Measurements from ENCODE around the gene ARHGAP27. TPM values are rescaled to one million over a fixed set of nuclear protein-coding genes. Genes with fewer than 3 reads are reported as not detected.

ARHGAP27 gene
- total and polyA plus RNA-seq, 9 of the 15 experiments (the other 6 are each of a cell fraction or from before 2014, with no cell fraction given): 0.04 to 4.6 (median 2.1) TPM

- TF ChIP-seq ZNF695 (CRISPR knock-in tag; IDR thresholded peaks at IDR 0.05) (no peak), ZNF75A (CRISPR knock-in tag; IDR thresholded peaks at IDR 0.05) (no peak), ETV1 (tag; conservative IDR thresholded peaks at IDR 0.05; ENCODE audit: low read depth) (no peak), ZNF561 (CRISPR knock-in tag; conservative IDR thresholded peaks at IDR 0.05) (no peak), HDAC6 (IDR thresholded peaks at IDR 0.05; ENCODE audit: low read depth, low read length) (no peak), SUPT5H (IDR thresholded peaks at IDR 0.05) (no peak), HNRNPH1 (optimal IDR thresholded peaks at IDR 0.05; ENCODE audit: low read depth, low read length) (no peak), RBM34 (IDR thresholded peaks at IDR 0.05; ENCODE audit: borderline replicate concordance, insufficient read depth, low read length) (no peak), ELK3 (CRISPR knock-in tag; IDR thresholded peaks at IDR 0.05) (no peak), ZNF3 (CRISPR knock-in tag; IDR thresholded peaks at IDR 0.05) (no peak), NR2C2 (CRISPR knock-in tag; IDR thresholded peaks at IDR 0.05) (no peak), NR2C2 (tag; IDR thresholded peaks at IDR 0.05) (no peak), TAF15 (IDR thresholded peaks at IDR 0.05; ENCODE audit: low read depth, low read length) (no peak), NFXL1 (CRISPR knock-in tag; IDR thresholded peaks at IDR 0.05) (no peak), TARDBP (IDR thresholded peaks at IDR 0.05) (no peak)
- TF ChIP-seq, protein P1, sequence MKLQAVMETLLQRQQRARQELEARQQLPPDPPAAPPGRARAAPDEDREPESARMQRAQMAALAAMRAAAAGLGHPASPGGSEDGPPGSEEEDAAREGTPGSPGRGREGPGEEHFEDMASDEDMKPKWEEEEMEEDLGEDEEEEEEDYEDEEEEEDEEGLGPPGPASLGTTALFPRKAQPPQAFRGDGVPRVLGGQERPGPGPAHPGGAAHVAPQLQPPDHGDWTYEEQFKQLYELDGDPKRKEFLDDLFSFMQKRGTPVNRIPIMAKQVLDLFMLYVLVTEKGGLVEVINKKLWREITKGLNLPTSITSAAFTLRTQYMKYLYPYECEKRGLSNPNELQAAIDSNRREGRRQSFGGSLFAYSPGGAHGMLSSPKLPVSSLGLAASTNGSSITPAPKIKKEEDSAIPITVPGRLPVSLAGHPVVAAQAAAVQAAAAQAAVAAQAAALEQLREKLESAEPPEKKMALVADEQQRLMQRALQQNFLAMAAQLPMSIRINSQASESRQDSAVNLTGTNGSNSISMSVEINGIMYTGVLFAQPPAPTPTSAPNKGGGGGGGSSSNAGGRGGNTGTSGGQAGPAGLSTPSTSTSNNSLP (IDR thresholded peaks at IDR 0.05; ENCODE audit: borderline replicate concordance, low read depth, low read length): no peak
- TF ChIP-seq, protein P2, sequence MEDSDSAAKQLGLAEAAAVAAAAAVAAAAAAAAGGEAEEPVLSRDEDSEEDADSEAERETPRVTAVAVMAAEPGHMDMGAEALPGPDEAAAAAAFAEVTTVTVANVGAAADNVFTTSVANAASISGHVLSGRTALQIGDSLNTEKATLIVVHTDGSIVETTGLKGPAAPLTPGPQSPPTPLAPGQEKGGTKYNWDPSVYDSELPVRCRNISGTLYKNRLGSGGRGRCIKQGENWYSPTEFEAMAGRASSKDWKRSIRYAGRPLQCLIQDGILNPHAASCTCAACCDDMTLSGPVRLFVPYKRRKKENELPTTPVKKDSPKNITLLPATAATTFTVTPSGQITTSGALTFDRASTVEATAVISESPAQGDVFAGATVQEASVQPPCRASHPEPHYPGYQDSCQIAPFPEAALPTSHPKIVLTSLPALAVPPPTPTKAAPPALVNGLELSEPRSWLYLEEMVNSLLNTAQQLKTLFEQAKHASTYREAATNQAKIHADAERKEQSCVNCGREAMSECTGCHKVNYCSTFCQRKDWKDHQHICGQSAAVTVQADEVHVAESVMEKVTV (CRISPR knock-in tag; IDR thresholded peaks at IDR 0.05): no peak
- intact Hi-C loops (cut with micrococcal nuclease) (loop anchor here (5.0 kb wide), 1 partner anchor 252 kb away; the partner anchor contains the start of gene ACBD4), in situ Hi-C loops (cut with MboI) (loop anchor here (5.0 kb wide), 2 partner anchors 112 to 172 kb away; no protein-coding TSS in a partner anchor)
- Histone ChIP-seq H3K4me1 (replicated peaks in 1 of 2; ENCODE audit: control insufficient read depth in 2 of 2, insufficient read depth in 2 of 2, low read length in 2 of 2) (peaks cover 8 to 18% of the 10 kb centered on the region in 2 experiments), H3K4me3 (no peak overlapping the region), H3K9ac (ENCODE audit: insufficient read depth in 1 of 2, low read depth in 2 of 2, low read length in 2 of 2) (peak overlapping the region in 1 of 2 experiments; percentile 37; a peak in 1 of 4 replicates), H3K9me1 (ENCODE audit: control insufficient read depth, insufficient read depth, low read length) (no peaks in the 10 kb centered on the region), H3K9me3 (replicated peaks; ENCODE audit: control insufficient read depth, insufficient read depth, low read depth, low read length) (no peaks in the 10 kb centered on the region), H3K79me2 (ENCODE audit: control insufficient read depth, insufficient read depth, low read length) (no peaks in the 10 kb centered on the region), H4K20me1 (replicated peaks; ENCODE audit: control insufficient read depth, insufficient read depth, low read length) (no peaks in the 10 kb centered on the region; the same call in none of the 2 replicates), H2AFZ (ENCODE audit: low read depth, low read length) (no peak overlapping the region; the same call in 1 of the 2 replicates), H3K27ac (ENCODE audit: extremely low read depth, low read depth, low read length) (no peak overlapping the region), H3K36me3 (ENCODE audit: control insufficient read depth, insufficient read depth, low read length) (no peaks in the 10 kb centered on the region), H3K4me2 (ENCODE audit: insufficient read depth, low read length) (no peak overlapping the region), H3K27me3 (ENCODE audit: control insufficient read depth in 2 of 2, insufficient read depth in 2 of 2, low read length in 2 of 2) (peaks cover 0 to 11% of the 10 kb centered on the region in 2 experiments; a peak in 3 of 5 replicates)
- BruUV-seq (replicated peaks): no TSS peak
- ChIA-PET CTCF (ENCODE audit: low intra/inter-chr PET ratio) (no interaction called here), POLR2A (interaction anchor here (0.6 kb wide), 1 partner anchor 119 kb away, joined by 3 read pairs; no protein-coding TSS in a partner anchor)
- DNase-seq (ENCODE audit: extremely low read depth in 1 of 4, low spot score in 3 of 4): no peak
- ATAC-seq: no peak
- WGBS (ENCODE audit: insufficient coverage, low coverage, missing lambda C conversion rate): 3% methylated on average over 3 of the region's 3 CpGs
- FAIRE-seq: no peak
Observed at GRCh38 chr17:45389354-45389753, 43.3 kb downstream of the ARHGAP27 start.
